ENCODE results near the gene SRGAP3.

SRGAP3 gene

DNA sequence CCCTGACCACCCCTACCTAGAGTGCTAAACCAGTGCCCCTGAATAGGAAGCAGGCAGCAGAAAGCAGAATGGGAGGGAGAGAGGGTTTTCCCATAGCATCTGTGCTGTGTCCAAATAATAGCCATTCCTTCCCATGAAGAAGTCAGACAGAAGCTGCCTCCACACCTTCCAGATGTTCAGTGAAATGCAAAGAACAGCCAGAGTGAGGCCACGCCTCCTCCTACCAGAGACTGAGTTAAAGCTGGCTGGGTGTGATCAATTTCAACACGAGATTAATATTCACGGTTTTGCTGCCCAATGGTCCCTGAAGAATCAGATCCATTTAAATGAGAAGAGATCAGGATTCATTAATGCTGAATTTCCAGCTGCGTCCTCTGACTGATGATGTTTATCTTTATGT lies 111.8 kb downstream of the SRGAP3 start:
- no peak for DNase-seq

DNA sequence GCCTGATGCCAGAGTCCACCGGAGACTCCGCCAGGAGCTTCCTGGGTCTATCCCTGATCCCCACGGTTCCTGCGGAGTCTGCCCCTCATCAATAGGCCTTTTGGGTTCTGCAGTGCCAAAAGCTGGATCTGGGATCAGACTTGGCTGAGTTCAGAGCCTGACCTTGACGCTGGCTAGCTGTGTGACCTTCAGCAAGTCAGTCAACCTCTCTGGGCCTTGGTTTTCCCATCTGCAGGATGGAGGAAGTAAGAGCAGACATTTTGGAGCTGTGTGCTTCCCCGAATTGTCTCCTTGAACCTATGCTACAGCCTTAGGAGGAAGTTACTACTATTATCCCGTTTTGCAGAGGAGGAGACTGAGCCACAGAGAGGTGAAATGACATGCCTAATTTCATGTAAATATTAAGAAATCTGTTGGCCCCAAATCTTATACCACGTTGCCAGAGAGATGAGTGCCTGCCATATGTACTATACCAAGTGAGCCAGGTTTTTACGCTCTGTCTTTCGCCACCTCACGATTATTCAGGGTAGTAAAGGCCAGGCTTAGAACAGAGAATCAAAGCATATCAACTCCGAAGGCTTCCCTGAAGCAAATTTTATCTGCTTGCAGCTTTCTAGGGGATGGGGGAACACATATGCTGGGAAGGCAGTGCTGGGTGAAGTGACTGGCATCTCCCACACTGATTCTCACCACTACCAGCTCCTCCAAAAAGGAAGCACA lies 112.5 kb downstream of the SRGAP3 start:
- DNase-seq, result no peak

DNA sequence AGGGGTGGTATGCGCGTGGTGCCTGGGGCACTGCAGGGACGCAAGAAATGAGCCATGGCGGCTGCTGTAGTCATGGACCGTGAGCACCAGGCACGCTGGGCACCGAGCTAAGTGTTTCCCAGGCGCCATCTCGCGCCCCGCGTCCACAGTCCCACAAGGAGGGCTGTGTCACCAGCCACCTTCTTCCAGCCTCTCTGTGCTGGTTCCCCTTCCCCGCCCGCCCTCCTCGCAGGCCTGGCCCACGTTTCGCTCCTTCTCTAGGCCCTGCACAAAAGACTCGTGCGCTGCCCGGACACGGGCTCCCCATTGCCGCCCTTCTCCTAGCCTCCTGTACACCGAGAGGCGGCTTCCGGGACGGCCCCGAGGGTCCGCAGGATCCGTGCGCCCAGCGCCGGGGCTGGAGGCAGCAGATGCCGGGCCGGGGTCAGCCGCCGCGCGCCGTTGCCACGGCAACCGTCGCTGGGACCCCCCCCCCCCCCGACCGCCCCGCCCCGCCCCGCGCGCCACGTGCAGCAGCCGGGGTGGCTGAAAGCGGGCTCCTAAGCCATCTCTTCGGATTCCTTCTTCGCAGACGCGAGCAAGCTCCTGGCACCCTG lies 113.4 kb downstream of the SRGAP3 start:
- peak; percentile 59 for DNase-seq

GRCh38 chr3:9135526-9135925 lies 113.9 kb downstream of the SRGAP3 start:
- peak; percentile 59 for DNase-seq

GRCh38 chr3:9133656-9134055 lies 115.8 kb downstream of the SRGAP3 start:
- no peak for DNase-seq

- no peak for DNase-seq
These were observed 118.8 kb downstream of the SRGAP3 start for GRCh38 chr3:9130345-9131305.

GRCh38 chr3:9129365-9129764 lies 120.1 kb downstream of the SRGAP3 start:
- DNase-seq, result no peak

GRCh38 chr3:9125278-9125951 lies 124.0 kb downstream of the SRGAP3 start:
- no peak for DNase-seq

DNA sequence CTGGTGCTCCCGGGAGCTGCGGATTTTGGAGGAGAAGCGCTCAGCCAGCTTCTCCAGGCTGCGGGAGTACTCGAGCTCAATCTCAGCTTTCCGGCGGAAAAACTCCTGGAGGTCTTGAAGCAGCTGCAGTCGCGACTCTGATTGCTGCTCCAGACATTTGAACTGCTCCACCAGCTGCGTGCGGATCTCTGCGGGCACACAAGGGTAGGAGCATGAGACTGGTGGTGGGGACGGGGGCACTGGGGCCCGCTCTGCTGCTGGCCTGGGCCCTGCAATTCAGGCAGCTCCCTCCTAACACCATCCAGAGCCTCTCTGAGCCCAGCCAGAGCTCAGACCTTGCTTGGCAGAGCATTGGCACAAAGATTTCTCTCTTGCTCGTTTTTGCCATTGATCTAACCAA lies 124.7 kb downstream of the SRGAP3 start:
- no peak for DNase-seq

DNA sequence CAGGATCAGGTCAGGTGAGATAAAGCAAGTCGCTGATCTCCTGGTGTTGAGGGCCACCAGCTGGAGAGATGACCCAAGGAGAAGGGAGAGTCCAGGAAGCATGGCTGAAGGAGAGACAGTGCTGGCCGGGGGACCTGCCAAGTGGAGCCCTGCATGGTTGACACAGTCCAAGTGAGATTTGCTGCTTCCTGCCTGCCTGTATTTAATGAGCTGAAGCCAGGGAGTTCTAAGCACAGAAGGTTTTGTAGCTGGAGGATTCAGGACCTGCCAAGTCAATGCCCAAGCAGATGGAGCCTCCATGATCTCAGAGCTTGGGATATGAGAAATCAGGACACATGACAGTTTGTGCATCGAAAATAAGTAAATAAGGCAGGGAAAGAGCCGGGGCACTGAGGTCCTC lies 125.6 kb downstream of the SRGAP3 start:
- DNase-seq, result no peak

DNA sequence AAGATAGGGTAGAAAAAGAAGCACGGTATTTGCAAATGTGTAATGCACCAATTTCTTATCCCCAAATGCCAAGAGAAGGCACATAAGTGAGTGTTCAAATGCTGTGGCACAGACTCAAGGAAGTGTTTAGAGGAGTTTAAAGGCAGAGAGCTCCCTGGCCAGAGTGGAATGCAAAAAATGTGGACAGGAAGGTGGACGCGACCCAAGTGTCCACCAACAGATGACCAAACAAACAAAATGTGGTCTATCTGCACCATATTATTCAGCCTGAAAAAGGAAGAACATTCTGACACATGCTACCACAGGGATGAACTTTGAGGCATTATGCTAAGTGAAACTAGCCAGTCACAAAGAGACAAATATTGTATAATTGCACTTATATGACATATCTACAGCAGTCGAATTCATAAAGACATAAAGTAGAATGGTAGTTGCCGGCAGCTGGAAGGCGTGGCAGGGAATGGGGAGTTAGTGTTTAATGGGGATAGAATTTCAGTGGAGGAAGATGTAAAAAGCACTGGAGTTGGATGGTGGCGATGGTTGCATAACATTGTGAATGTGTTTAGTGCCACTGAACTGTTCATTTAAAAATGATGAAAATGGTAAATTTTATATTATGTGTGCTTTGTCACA lies 126.6 kb downstream of the SRGAP3 start:
- no peak for DNase-seq

DNA sequence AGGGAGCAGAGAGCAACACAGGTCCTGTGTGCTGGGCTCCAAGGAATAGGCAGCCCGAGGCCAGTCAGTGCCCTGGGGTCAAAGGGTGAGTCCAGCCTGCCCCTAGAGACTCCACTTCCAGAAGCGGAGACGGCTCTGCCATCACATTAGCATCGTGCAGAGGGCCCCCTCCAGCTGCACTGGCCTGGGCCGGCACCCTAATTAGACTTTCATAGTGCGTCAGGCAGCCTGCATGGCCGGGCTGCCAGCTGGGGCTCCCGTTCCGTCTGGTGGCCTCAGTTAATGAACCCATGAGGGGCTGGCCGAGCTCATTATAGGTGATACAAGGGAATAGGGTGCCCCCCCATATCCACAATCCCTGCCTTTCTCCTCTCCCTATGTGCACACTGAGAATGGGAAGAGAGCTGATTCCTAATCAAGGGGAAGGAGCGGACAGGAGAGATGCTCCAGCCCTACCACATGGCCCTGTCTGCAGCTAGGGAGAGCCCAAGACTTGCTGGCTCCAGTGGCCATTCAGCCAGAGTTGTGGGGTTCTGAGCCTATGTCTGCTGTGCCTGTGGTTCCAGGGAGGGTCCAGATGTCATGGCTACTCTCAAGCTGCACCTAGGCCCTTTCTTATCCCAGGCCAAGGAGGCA lies 128.0 kb downstream of the SRGAP3 start:
- peak; percentile 40 for DNase-seq

DNA sequence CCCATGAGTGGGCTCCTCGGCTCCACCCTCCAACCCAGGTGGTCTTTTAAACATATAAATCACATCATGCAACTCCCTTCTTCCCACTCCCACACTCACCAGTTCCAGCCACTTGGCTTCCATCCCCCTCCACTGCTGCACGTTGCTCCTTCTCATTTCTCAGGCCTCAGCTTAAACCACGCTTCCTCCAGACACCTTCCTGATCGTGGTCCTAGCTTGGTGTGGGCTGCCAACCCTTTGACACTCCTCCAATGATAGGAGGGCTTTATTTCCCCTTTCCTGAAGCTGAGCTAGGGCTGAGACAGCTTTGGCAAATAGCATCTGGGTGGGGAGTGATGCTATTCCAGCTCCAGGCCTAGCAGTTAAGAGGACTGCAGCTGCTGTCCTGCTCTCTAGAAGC lies 130.1 kb downstream of the SRGAP3 start:
- DNase-seq, result no peak

DNA sequence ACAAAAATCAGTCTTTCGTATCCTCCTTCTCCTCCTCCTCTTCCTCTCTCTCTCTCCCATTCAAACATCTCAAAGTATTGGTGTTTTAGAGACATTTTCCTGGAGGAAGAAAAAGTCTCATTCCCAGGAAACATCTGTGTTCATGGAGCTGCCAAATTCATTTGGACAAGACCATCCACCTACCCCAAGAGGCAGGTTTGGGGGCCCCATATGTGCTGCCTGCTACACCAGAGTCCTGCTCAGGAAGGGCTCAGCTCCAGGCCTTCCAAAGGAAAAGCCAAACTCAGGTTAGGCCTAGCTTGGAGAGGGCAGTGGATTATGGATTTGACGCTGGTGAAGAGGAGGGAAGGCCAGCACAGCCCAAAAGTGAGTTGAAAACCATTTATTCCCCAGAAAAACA lies 131.2 kb downstream of the SRGAP3 start:
- no peak for DNase-seq

DNA sequence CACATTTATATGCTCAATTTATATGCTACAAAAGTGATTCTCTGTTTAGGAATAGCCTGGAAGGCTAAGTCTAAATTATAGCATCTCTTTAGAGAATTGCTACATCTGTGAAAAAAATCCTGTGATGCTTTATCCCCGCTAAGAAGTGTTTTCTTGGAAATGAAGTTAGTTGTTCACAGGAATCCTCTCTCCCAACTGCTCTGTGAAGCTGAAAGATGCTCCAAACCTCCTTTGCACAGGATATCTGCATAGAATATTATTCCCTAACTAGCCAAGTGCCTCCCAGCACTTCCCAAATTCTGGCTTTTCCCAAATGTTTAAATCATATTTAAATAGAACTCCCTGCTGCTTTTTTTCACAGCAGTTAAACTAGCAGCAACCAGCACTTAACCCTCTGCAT lies 132.2 kb downstream of the SRGAP3 start:
- no peak for DNase-seq

GRCh38 chr3:9116336-9116735 lies 133.1 kb downstream of the SRGAP3 start:
- DNase-seq, result no peak

GRCh38 chr3:9115336-9115735 lies 134.1 kb downstream of the SRGAP3 start:
- no peak for DNase-seq

DNA sequence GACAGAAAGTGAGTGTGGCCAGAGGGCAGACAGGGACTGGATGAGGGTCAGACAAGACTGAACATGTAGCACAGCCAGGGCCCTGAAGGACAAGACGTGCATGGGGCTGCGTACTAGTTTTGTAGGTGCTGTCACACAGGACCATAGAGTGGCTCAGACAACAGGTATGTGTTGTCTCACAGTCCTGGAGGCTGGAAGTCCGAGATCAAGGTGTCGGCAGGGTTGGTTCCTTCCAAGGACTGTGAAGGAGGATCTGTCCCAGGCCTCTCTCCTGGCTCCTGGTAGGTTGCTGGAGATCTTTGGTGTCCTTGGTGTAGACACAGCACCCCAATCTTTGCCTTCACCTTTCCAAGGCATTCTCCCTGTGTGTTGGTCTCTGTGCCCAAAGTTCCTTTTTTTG lies 136.4 kb downstream of the SRGAP3 start:
- DNase-seq, result no peak

DNA sequence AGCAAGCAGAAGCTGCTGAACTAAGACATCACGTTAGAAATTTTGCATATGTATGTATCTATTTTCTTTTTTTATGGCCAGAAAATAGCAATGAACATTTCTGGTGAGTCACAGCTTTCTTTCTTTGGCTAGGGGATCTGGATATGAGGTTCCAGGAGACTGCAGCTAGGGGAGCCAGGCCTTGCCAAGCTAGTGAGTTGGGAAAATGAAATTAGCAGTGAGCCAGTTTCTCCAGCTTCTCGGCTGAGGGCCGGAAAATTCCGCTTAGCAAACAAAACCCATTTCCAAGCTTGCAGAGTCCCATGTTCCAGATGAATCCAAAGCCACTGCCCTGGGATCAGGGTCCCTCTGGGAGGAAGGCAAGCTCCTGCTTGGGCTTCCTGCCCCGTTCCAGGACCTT lies 137.6 kb downstream of the SRGAP3 start:
- DNase-seq, result peak; percentile 63

GRCh38 chr3:9111417-9111816 lies 138.0 kb downstream of the SRGAP3 start:
- DNase-seq, result no peak

DNA sequence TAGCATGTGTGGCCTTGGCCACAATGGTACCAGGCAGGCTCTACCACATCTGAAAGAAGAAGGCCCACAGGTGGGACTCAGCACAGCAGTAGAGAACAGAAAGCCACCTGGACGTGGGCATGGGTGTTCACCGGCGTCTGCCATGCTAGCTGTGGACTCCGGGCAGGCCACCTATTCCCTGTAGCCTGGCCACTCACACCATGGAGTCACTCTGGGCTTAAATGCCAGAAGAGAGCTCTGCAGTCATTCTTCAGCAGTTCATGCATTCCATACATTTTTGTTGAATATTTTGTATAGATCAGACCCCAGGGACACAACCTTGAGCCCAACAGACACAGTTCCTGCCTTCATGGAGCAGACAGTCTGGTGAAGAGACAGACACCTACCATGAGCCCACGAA lies 138.6 kb downstream of the SRGAP3 start:
- no peak for DNase-seq

GRCh38 chr3:9110316-9110715 lies 139.1 kb downstream of the SRGAP3 start:
- no peak for DNase-seq
